GM18499 (cell line): Measurements from ENCODE around the gene PBX3.

Experiments used
- ATAC-seq: cut with Tn5 transposase; IDR thresholded peaks from one replicate; pipeline ENCODE4 v1.9.1; 2021; ENCODE audit warnings: moderate number of reproducible peaks; ENCODE audit not compliant: insufficient read depth, unreplicated experiment

The PBX3 gene

GRCh38 chr9:125854553-125855275, 107.5 kb downstream of the PBX3 start:
- no peak for ATAC-seq

- ATAC-seq: no peak
These were observed 109.2 kb downstream of the PBX3 start for GRCh38 chr9:125856331-125856730.

- no peak for ATAC-seq
These were observed 114.4 kb downstream of the PBX3 start for GRCh38 chr9:125861405-125862058.

- no peak for ATAC-seq
These were observed 116.8 kb downstream of the PBX3 start for GRCh38 chr9:125863923-125864322.

- ATAC-seq: no peak
These were observed 120.7 kb downstream of the PBX3 start for GRCh38 chr9:125867751-125868415.

- ATAC-seq: no peak
These were observed 131.0 kb downstream of the PBX3 start for GRCh38 chr9:125878164-125878631.

GRCh38 chr9:125881042-125881441, 133.9 kb downstream of the PBX3 start:
- no peak for ATAC-seq

- ATAC-seq: no peak
These were observed 136.5 kb downstream of the PBX3 start for GRCh38 chr9:125883565-125884217.

- ATAC-seq: no peak
These were observed 137.0 kb downstream of the PBX3 start for GRCh38 chr9:125884218-125884595.

GRCh38 chr9:125885405-125886034, 138.3 kb downstream of the PBX3 start:
- no peak for ATAC-seq

- no peak for ATAC-seq
These were observed 139.2 kb downstream of the PBX3 start for GRCh38 chr9:125886365-125886764.

GRCh38 chr9:125887172-125887571, 140.0 kb downstream of the PBX3 start:
- ATAC-seq: no peak

- no peak for ATAC-seq
These were observed 141.0 kb downstream of the PBX3 start for GRCh38 chr9:125888211-125888610.

- ATAC-seq: no peak
These were observed 141.9 kb downstream of the PBX3 start for GRCh38 chr9:125889112-125889475.

GRCh38 chr9:125889476-125890419, 142.6 kb downstream of the PBX3 start:
- no peak for ATAC-seq

- ATAC-seq: no peak
These were observed 143.7 kb downstream of the PBX3 start for GRCh38 chr9:125890826-125891225.

- no peak for ATAC-seq
These were observed 146.1 kb downstream of the PBX3 start for GRCh38 chr9:125893277-125893676.

GRCh38 chr9:125894566-125894965, 147.4 kb downstream of the PBX3 start:
- no peak for ATAC-seq

GRCh38 chr9:125896404-125896803, 149.2 kb downstream of the PBX3 start:
- no peak for ATAC-seq
